B cell (primary cell): ENCODE measurements around the gene SDCCAG8.

ENCODE experiments used
- EZH2 ChIP-seq: IDR thresholded peaks from 2 replicates; pipeline ENCODE4 v1.6.1; 2012; ENCODE audit warnings: borderline replicate concordance, low read depth, mild to moderate bottlenecking, moderate library complexity, low read length; ENCODE audit not compliant: insufficient read depth, poor library complexity, severe bottlenecking
- TF ChIP-seq, protein P1 (sequence below): fragments of 200-600 bp; IDR thresholded peaks from one replicate; pipeline ENCODE4 v1.8.0; 2022; ENCODE audit warnings: antibody characterized with exemption, mild to moderate bottlenecking

DNA sequence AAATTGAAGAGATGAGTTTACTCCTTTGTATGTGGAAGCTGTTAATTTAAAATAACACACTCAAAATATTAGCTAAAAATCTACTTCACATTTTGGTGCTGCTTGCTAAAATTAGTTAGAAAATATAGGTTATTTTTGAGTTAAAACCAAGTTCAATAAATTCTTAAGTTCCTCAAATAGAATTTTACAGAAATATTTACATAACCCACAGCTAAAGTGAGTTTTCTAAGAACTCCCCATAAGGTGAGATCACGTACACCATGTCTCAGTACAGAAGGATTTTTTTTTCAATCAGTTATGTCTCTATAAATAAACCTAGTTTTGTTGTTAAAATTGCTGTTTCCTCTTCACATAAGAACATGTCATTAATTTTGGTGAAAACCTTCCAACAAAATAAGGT, 108.0 kb downstream of the SDCCAG8 start:
- TF ChIP-seq EZH2 = no peak
- TF ChIP-seq, protein P1, sequence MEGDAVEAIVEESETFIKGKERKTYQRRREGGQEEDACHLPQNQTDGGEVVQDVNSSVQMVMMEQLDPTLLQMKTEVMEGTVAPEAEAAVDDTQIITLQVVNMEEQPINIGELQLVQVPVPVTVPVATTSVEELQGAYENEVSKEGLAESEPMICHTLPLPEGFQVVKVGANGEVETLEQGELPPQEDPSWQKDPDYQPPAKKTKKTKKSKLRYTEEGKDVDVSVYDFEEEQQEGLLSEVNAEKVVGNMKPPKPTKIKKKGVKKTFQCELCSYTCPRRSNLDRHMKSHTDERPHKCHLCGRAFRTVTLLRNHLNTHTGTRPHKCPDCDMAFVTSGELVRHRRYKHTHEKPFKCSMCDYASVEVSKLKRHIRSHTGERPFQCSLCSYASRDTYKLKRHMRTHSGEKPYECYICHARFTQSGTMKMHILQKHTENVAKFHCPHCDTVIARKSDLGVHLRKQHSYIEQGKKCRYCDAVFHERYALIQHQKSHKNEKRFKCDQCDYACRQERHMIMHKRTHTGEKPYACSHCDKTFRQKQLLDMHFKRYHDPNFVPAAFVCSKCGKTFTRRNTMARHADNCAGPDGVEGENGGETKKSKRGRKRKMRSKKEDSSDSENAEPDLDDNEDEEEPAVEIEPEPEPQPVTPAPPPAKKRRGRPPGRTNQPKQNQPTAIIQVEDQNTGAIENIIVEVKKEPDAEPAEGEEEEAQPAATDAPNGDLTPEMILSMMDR = no peak
